Astrocyte of the hippocampus (primary cell): ENCODE data around the gene CTRL.
"Not testable (repeated sequence)": the region's sequence is repeated elsewhere in the genome, so short reads cannot be mapped to it uniquely, and the experiment has no call there.

Experiments
- DNase-seq: peaks from one replicate; pipeline ENCODE4 v3.0.0; 2011; ENCODE audit warnings: low read depth, low spot score

The CTRL gene

DNA sequence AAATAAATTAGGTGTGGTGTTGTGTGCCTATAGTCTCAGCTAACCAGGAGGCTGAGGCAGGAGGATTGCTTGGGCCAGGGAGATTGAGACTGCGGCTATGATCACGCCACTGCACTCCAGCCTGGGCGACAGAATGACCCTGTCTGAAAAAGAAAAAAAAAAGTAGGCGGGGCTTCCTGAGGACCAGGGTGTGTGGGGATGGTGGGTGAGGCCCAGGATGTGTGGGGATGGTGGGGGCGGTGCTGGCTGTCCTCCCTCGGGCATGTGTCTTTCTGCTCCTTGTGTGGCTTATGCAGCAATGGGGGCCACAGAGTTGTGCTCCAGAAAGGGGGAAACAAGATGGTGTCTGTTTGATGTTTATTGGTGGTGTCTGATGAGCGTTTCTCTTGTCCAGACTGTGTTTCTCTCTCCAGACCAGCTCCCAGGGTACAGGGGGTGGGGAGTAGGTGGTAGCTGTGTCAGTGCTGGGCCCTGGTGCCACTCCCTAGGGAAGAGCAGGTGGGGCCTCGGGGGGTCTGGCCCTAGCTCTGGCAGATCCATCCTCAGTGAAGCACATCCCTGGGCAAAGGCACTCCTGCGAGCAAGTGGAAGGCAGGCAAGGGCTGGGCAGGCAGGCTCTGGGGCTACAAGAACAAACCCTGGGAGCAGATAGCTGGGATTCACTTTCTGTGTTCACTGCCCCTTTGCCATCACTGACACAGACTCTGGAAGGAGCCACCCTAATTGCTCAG lies 10.0 kb upstream of the CTRL start:
- no peak for DNase-seq

- no peak for DNase-seq
Observed at GRCh38 chr16:67940446-67941089, 8.9 kb upstream of the CTRL start.

- DNase-seq: no peak
Observed at GRCh38 chr16:67939507-67940445, 8.1 kb upstream of the CTRL start.

DNA sequence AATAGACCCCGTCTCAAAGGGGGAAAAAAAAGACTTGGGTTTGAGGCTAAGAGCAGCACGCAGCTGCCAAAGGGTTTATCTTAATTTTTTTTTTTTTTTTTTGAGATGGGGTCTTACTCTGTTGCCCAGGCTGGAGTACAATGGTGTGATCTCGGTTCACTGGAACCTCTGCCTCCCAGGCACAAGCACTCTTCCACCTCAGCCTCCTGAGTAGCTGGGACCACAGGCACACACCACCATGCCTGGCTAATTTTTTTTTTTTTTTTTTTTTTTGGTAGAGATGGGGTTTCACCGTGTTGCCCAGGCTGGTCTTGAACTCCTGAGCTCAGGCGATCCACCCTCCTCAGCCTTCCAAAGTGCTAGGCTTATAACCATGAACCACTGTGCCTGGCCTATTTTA lies 6.1 kb upstream of the CTRL start:
- DNase-seq: not testable (repeated sequence)

DNA sequence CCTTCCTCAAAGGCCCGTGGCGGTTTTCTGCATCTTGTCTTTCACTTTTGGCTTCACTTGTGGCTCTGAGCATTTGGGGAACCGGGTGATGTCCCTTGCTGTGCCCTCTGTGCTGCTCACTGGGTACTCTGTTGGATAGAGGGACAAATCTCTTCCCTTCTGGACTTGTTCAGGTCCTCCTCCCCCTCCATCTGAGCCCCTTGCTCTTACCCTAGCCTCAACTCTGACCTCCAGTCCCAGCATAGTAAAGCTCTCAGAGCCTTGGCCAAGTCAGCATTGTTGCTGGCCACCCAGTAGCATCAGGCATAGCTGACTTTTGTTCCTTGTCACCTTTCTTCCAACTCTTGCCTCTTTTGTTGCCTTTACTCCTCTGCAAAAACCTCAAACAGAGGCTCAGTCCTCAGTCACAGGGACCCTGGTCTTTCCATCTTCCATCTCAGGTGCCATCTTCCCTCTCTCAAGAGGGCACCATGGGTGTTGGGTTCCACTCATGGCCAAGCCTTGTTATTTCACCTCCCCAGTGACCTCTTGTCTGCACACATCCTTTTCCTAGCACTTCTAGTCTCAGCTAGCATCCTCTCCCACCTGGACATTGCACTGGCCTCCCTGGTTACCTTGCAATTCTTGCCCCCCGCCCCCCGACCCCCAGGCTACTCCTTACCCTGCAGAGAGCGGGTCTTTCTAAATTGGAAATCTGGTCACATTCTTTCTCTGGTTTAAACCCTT lies 5.4 kb upstream of the CTRL start:
- DNase-seq: peak; percentile 76

GRCh38 chr16:67936124-67936879 lies 4.6 kb upstream of the CTRL start, which contains the start of gene PSMB10:
TSS of gene PSMB10 (minus strand) at chr16:67936850. CDS start at chr16:67936749, 101 bp downstream.
- peak; percentile 61 for DNase-seq

DNA sequence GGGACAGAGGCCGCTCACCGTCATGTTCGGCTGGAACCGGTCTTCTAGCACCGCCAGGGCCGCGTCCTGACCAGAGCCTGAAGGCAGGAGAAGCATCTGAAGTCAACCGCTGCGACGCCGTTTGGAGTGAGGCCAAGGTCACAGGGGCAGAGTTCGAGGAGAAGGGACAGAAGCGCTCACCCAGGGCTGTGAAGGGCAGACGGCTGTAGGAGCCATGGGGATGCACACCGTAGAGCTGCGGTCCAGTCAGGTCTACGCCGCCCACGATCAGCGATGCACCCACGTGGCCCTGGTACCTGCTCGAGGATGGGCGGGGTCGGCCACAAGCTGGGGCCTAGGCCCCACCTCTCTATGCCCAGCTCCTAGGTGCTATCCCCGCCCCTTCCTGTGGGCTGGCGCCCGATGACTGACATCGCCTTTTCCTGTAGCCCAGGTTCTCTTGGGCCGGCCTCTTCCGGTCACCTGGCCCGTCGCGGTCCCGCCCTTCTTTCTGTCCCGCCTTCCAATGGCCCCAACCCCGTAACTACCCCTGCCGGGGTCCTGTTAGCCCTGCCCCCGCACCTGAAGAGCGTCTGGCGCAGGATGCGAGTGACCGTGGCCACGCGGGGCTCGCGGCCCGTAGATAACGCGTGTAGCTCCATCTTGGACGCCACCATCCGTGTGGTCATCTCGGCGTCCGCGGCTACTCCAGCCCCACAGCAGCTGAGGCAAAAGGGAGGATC lies 3.9 kb upstream of the CTRL start:
- peak; percentile 98 for DNase-seq

- DNase-seq: peak; percentile 44
Observed at GRCh38 chr16:67935101-67935401, 3.4 kb upstream of the CTRL start.

DNA sequence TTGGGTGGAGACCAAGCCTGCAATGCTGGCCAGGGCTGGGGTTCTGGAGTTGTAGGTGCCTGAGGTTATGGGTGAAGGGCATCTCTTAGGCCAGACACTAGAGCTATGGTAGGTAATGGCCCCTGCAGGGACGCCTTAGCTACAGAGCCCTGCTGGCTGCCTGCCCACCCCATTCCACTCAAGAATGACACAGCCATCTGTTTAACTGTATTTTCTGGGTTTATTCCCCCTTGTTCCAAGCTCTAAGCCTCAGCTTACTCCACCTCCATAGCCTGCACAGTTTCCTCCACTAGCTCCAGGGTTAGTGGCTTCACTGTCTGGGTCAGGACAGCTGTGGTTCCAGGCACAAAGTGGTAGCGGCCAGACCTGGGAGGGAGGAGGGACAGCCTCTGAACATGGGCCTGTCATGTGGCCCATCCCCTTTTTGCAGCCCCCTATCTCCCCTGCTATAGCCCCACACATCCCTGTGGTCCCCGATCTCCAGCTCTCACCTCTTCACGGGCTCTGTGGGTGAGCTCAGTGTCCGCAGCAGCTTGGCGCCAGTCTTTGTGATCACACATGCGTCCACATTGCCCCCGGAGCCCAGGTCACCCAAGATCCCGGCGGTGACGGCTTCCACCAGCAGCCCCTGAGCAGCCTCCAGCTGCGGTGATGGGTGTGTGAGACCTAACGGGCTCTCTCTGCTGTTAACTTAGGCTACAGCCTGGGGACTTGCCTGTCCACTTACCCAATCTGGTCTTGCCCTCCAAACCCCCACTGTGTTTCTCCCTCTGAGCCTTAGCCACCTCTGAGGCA lies 2.8 kb upstream of the CTRL start:
- peak; percentile 32 for DNase-seq

DNA sequence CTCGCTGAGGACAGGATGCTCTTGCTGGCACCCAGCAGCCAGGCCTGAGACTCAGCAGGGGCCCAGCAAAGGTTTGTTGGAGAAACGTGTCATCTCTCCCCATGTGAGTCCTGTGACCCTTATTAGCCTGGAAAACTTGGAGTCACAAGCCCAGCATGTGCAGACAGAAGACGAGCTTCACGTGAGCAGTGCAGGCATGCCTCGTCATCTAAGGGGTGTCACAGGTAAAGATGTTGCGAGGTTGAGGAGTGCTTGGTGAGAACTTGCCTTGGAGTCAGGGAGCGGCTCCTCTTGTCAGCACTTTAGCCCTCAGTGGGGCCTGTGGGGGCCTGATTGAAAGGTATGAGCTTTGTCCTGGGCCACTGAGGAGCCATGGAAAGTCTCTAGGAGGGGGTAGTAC lies 2.1 kb upstream of the CTRL start:
- DNase-seq: no peak

DNA sequence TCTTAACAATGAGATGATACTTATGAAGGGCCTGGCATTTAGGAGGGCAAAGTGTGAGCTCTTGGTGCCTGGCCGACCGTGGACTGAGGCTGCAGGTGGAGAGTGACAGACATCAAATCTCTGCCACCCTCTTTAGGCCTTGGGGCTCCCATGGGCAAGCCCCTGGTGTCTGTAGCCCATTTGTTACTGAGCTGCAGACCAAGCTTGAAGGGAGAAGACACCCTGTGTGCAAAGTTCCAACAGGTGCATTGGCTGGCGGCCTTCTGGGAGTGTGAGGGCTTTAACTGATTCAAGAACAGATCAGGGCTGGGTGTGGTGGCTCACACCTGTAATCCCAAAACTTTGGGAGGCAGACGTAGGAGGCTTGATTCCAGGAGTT lies 789 bp upstream of the CTRL start:
- no peak for DNase-seq

DNA sequence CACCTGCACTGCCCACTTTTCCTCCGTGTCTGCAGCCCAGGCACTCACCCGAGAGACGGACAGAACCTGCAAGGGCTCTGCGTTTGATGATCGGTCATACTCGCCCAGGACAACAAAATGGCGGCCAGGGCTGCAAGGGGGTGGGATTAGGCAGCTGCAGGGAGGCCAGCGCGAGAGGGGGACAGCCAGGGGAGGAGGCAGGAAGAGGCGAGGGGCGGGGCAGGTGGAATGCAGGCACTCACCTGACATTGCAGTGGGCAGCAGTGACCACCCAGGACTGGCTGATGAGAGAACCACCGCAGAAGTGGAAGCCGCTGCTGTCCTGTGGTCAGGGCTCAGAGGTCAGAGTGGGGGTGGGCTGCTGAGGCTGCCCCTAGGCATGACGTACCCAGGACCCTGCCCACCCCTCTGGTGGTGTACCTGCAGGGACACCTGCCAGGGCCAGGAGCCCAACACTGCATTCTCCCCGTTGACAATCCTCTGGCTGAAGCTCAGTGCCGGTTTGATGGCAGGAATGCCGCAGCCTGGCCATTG lies 917 bp downstream of the CTRL start:
- no peak for DNase-seq

DNA sequence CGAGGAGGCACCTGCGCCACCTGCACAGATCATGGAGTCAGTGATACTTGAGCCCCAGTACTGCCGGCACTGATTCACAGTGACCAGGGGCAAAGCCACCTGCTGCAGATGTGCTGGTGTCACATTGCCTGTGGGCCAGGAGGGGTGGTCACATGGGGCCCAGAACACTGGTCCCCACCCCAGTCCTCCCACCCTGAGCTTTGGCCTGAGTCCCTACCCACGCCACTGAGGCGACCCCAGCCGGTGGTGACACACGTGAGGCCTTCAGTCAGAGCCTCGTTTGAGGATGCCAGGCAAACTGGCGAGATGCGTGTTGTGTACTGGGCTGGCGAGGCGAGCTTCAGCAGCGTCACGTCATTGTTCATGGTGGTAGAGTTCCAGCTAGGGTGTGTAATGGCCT lies 1.5 kb downstream of the CTRL start:
- no peak for DNase-seq

- DNase-seq: peak; percentile 79
Observed at GRCh38 chr16:67928561-67929364, 2.9 kb downstream of the CTRL start.

DNA sequence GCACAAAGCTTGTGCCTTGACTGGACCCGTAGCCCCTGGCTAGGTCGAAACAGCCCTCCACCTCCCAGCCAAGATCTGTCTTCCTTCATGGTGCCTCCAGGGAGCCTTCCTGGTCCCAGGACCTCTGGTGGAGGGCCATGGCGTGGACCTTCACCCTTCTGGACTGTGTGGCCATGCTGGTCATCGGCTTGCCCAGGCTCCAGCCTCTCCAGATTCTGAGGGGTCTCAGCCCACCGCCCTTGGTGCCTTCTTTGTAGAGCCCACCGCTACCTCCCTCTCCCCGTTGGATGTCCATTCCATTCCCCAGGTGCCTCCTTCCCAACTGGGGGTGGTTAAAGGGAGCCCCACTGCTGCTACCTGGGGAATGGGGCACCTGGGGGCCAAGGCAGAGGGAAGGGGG lies 3.5 kb downstream of the CTRL start:
- no peak for DNase-seq

DNA sequence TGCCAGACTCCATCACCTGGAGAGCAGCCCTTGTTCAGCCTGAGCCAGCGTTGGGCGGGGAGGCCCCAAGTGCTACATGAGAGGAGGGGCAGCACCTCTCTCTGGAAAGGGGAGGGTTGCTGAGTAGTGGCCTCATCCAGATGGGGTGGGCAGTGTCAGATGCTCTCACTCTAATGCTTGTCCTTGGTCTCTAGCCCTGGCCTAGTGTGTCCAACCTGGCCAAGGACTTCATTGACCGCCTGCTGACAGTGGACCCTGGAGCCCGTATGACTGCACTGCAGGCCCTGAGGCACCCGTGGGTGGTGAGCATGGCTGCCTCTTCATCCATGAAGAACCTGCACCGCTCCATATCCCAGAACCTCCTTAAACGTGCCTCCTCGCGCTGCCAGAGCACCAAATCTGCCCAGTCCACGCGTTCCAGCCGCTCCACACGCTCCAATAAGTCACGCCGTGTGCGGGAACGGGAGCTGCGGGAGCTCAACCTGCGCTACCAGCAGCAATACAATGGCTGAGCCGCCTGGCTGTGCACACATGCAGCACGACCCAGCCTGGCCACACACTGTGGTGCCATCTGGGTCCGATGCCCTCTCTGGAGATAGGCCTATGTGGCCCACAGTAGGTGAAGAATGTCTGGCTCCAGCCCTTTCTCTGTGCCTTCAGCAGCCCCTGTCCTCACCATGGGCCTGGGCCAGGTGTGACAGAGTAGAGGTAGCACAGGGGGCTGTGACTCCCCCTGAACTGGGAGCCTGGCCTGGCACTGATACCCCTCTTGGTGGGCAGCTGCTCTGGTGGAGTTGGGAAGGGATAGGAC lies 4.3 kb downstream of the CTRL start:
- DNase-seq: no peak

- no peak for DNase-seq
Observed at GRCh38 chr16:67926181-67926750, 5.4 kb downstream of the CTRL start.
